Breast epithelium (tissue), 3 donors: ENCODE results near the gene RBCK1.

Source experiments
- CTCF ChIP-seq, 3 donors: fragments of 450-650 bp; IDR thresholded peaks; one replicate each; pipeline ENCODE4 v1.5.1; 2016 to 2017; ENCODE audit warnings: antibody characterized with exemption in 3 of 3, mild to moderate bottlenecking in 3 of 3, moderate library complexity in 3 of 3
- POLR2A ChIP-seq: fragments of 450-650 bp; IDR thresholded peaks from one replicate; pipeline ENCODE4 v1.6.1; 2016; ENCODE audit warnings: antibody characterized with exemption, mild to moderate bottlenecking, moderate library complexity
- POLR2AphosphoS5 ChIP-seq, 3 donors: sonication (generic); formaldehyde crosslinking; IDR thresholded peaks; one replicate each; pipeline ENCODE4 v1.6.1; 2017; ENCODE audit warnings: antibody characterized with exemption in 3 of 3

DNA sequence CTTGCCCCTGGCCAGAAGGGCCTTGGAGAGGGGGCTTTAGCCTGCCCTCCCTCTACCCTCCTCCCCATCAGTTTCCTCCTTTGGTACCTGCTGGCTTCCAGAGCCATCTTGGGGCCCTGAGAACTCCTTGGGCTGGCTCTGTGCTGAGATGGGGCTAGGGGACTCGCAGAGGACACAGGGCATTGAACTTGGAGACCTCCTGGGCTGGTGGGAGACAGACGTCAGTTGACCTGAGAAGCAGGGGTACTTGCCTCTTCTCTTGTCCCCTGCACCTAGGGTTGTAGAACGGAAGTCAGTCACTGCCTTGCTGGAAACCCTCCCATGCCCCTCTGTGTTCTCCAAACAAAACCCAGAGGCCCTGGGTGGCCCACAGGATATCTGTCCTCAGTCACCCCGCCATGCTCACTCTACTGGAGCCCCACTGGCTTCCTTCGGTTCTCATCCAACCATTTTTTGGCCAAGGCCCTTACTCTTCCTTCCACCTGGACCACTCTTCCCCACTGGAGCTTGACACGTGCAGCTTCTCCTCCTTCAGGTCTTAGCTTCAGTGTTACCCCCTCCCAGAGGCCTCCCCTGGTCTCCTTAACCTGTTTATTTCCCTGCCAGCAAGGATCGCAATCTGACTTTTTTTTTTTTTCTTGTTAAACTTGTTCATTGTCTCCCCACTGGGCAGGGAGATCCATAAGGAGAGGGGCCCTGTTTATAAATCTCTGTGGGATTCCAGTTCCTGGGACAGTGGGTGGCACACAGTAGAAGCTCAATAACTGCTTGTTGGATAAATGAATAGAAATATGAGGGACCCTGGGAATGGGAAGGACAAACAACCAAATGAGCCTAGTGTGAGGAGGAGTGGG, 971 bp downstream of the RBCK1 start:
- TF ChIP-seq CTCF (IDR thresholded peaks at IDR 0.05) (no peak), POLR2AphosphoS5 (IDR thresholded peaks at IDR 0.05) (no peak), POLR2A (no peak)
